KMS-11 (cell line): ENCODE data around the gene RIMS3.

Source experiments
- H2AFZ ChIP-seq: fragments of 200-600 bp; sonication (generic); 2 replicates; pipeline ENCODE4 v1.6.1; 2016; ENCODE audit warnings: antibody characterized with exemption, mixed run types, low read depth
- H3K27ac ChIP-seq: fragments of 200-600 bp; sonication (generic); 2 replicates; pipeline ENCODE4 v1.6.1; 2016; ENCODE audit warnings: mild to moderate bottlenecking, mixed run types
- H3K27me3 ChIP-seq: fragments of 200-600 bp; sonication (generic); 2 replicates; pipeline ENCODE4 v1.6.1; 2017; ENCODE audit warnings: mild to moderate bottlenecking, low read depth, mixed run types, moderate library complexity; ENCODE audit not compliant: insufficient read depth
- H3K36me3 ChIP-seq: fragments of 200-600 bp; sonication (generic); 2 replicates; pipeline ENCODE4 v1.6.1; 2017; ENCODE audit warnings: mild to moderate bottlenecking, mixed run types; ENCODE audit not compliant: insufficient read depth
- H3K4me1 ChIP-seq: fragments of 200-600 bp; sonication (generic); 2 replicates; pipeline ENCODE4 v1.6.1; 2016; ENCODE audit warnings: mild to moderate bottlenecking, low read depth, mixed run types; ENCODE audit not compliant: poor library complexity, severe bottlenecking
- H3K4me2 ChIP-seq: fragments of 200-600 bp; sonication (generic); 2 replicates; pipeline ENCODE4 v1.7.0; 2016; ENCODE audit warnings: mild to moderate bottlenecking, mixed run types
- H3K4me3 ChIP-seq: fragments of 200-600 bp; sonication (generic); IDR thresholded peaks from 2 replicates; pipeline ENCODE4 v1.6.1; 2017; ENCODE audit warnings: low read depth, low read length, mixed read lengths; ENCODE audit not compliant: insufficient read depth
- H3K79me2 ChIP-seq: fragments of 200-600 bp; sonication (generic); 2 replicates; pipeline ENCODE4 v1.6.1; 2016; ENCODE audit warnings: low read depth, mixed run types; ENCODE audit not compliant: insufficient read depth
- H3K9ac ChIP-seq: fragments of 200-600 bp; sonication (generic); 2 replicates; pipeline ENCODE4 v1.6.1; 2016; ENCODE audit warnings: mild to moderate bottlenecking, mixed run types
- H4K20me1 ChIP-seq: fragments of 200-600 bp; sonication (generic); 2 replicates; pipeline ENCODE4 v1.6.1; 2016; ENCODE audit warnings: mild to moderate bottlenecking, mixed run types; ENCODE audit not compliant: insufficient read depth
- TF ChIP-seq, protein P1 (sequence below): fragments of 200-600 bp; sonication (generic); conservative IDR thresholded peaks from 2 replicates; pipeline ENCODE4 v1.6.1; 2017; ENCODE audit warnings: low read depth, mild to moderate bottlenecking, antibody characterized with exemption, low read length, moderate library complexity, mixed read lengths

RIMS3 gene

DNA sequence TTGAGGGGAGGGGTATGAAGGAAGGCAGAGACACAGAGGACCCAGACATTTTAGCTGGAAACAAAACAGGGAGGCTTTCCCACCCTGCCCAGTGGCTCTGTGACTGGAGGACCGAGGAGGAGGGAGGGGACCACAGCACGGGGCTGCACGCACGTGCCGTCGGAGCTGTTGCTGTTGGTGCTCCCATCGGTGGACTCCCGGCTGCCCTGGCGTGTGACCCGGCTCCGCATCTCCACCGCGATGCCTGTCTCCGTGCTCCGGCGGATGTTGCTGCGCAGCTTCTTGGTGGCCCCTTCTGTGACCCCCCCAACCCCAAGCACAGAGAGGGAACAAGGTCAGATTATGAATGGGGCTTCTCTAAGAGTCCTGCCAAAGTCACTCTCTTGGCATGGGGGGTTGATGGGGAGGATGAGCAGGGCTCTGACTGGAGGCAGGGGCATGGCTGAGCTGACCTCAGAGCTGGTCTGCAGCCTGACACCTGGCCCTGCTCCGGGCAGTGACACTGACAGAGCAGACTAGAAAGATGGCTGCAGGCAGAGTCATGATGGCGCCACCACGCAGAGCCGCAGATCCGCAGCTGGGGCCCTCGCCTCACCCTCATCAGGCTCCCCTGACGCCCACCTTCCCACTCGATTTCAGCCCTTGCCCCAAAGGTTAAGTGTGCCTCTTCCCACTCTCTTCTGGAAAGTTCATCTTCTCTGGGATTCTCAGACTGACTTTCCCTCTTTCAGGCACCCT, 29.6 kb downstream of the RIMS3 start:
- Histone ChIP-seq H3K27me3 (no peaks in the 10 kb centered on the region), H3K4me3 (no peak overlapping the region), H2AFZ (no peak overlapping the region), H3K4me2 (no peak overlapping the region), H4K20me1 (no peaks in the 10 kb centered on the region), H3K4me1 (peaks cover under 1% of the 10 kb centered on the region), H3K9ac (no peak overlapping the region), H3K36me3 (no peaks in the 10 kb centered on the region; the same call in 1 of the 2 replicates), H3K79me2 (no peaks in the 10 kb centered on the region), H3K27ac (no peak overlapping the region)
- TF ChIP-seq, protein P1, sequence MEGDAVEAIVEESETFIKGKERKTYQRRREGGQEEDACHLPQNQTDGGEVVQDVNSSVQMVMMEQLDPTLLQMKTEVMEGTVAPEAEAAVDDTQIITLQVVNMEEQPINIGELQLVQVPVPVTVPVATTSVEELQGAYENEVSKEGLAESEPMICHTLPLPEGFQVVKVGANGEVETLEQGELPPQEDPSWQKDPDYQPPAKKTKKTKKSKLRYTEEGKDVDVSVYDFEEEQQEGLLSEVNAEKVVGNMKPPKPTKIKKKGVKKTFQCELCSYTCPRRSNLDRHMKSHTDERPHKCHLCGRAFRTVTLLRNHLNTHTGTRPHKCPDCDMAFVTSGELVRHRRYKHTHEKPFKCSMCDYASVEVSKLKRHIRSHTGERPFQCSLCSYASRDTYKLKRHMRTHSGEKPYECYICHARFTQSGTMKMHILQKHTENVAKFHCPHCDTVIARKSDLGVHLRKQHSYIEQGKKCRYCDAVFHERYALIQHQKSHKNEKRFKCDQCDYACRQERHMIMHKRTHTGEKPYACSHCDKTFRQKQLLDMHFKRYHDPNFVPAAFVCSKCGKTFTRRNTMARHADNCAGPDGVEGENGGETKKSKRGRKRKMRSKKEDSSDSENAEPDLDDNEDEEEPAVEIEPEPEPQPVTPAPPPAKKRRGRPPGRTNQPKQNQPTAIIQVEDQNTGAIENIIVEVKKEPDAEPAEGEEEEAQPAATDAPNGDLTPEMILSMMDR, result no peak

DNA sequence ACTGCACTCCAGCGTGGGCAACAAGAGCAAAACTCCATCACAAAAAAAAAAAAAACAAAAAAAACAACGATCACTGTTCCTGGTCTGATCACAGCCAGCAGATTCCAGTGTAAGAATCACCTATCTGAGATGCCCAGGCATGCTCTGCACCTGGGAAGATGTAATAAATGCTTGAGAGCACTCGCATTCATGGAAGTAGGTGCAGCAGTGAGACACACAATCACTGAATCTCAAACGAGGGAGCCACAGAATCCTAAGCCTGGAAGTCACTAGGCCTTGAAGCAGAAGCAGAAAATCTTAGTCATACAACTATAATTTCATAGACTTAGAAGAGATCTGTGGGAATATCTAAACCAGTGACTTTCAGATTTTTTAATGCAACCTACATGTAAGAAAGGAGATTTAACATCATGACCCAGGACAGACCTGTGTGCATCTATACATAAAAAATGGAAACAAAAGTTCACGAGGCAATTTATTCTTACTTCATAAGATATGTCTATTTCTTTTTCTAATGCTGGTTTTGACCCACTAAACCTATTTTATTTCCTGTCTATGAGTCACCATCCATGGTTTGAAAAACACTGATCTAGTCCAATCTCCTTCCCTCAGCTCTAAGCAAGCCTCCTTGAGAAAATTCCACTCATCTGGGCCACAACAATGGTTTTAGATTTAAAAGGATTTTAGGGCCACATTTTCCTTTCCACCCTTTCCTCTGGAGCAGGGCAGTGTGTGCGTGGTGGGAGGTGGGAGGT, 30.4 kb downstream of the RIMS3 start:
- Histone ChIP-seq H3K79me2 (no peaks in the 10 kb centered on the region), H3K4me2 (no peak overlapping the region), H3K27ac (no peak overlapping the region), H3K36me3 (no peaks in the 10 kb centered on the region), H3K4me1 (peaks cover 9% of the 10 kb centered on the region), H3K27me3 (no peaks in the 10 kb centered on the region), H3K9ac (no peak overlapping the region), H4K20me1 (no peaks in the 10 kb centered on the region), H2AFZ (no peak overlapping the region), H3K4me3 (no peak overlapping the region)
- TF ChIP-seq, protein P1, result no peak

DNA sequence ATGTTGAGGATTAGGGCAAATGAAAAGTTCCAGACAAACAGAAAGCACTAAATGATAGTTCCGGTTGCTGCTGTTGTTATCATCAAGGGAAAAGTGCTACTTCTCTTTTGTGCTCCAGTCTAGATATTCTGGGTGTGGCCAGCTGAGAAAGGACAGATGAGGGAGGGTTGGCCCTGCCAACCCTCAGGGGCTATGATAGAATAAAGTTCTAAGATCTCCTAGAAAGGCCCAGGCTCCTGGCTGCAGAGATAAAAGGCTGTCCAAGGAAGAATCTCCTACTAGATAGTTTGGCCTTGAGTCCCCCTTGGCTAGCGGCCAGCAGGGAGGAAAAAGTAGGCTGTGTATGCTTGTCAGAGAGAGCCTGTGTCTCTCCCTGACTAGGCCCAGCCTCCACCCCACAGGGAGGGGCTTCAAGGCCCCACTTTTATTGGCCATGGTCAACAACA, 31.5 kb downstream of the RIMS3 start:
- Histone ChIP-seq H3K27me3 (no peaks in the 10 kb centered on the region), H3K4me2 (no peak overlapping the region), H3K36me3 (no peaks in the 10 kb centered on the region), H3K4me3 (no peak overlapping the region), H2AFZ (no peak overlapping the region), H3K4me1 (peaks cover 21% of the 10 kb centered on the region), H3K9ac (no peak overlapping the region), H4K20me1 (no peaks in the 10 kb centered on the region), H3K79me2 (no peaks in the 10 kb centered on the region), H3K27ac (no peak overlapping the region)
- TF ChIP-seq, protein P1, result no peak

DNA sequence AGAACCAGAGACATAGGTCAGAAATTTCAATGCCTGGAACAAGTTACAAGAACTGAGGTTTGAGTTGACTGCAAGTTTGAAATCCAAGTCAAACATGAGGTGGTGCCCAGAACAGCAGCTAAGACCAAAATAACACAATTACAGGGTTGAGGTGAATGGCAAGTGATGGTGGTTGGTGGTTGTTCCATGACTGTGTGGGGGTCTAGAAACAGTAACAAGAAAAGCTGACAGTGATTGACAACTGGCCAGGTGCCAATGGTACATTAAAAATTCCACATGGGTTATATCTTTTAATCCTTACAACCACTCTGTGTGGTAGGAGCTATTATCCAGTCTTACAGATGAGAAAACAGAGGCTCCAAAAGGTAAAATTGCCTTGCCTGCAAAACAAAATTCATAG, 32.0 kb downstream of the RIMS3 start:
- Histone ChIP-seq H4K20me1 (no peaks in the 10 kb centered on the region), H3K79me2 (no peaks in the 10 kb centered on the region), H3K36me3 (no peaks in the 10 kb centered on the region), H3K27me3 (no peaks in the 10 kb centered on the region), H2AFZ (no peak overlapping the region), H3K4me1 (peaks cover 25% of the 10 kb centered on the region), H3K4me2 (no peak overlapping the region), H3K4me3 (no peak overlapping the region), H3K9ac (no peak overlapping the region), H3K27ac (no peak overlapping the region)
- TF ChIP-seq, protein P1, result no peak
